GM12878 (cell line): ENCODE data around the gene OOSP3. TPM values are rescaled to one million over a fixed set of nuclear protein-coding genes. Genes with fewer than 3 reads are reported as not detected.

Experiments used
- polyA plus RNA-seq, 11 experiments: library from polyadenylated mRNA; depleted of rRNA in 4 of 11; unstranded in 6 of 11; stranded (reverse) in 5 of 11; fragments of >200 nt; fragmentation: Nextera tagmentation in 4 of 11; fragmentation: Illumina TruSeq in 1 of 11; extraction: Ambion mirVana in 4 of 11; extraction: Trizol in 1 of 11; gene quantifications; 1 replicate in 1 of 11; 2 replicates in 10 of 11; pipeline versions ENCODE4 v1.2.1 to v1.2.3, GENCODE V29; 2011 to 2016; ENCODE audit warnings: inconsistent platforms in 2 of 11, missing spikeins in 2 of 11, low read depth in 1 of 11
- total RNA-seq, 4 experiments: library from RNA; depleted of rRNA in 3 of 4; stranded (reverse); fragments of >200 nt in 3 of 4; fragmentation: Illumina TruSeq in 1 of 4; extraction: Trizol in 1 of 4; gene quantifications; 2 replicates each; pipeline versions ENCODE4 v1.2.1 to v1.2.3, GENCODE V29; 2013 to 2021

OOSP3 gene
- total and polyA plus RNA-seq, 10 of the 15 experiments (the other 5 are each of a cell fraction or from before 2014, with no cell fraction given): 0.07 TPM; not detected in 9

Other genes with a start within 250 kb of the OOSP3 start
Only the 7 nearest of the 12 such genes appear.
- gene STX3, start 123.4 kb upstream of the OOSP3 start, total RNA-seq (2014; rRNA removed): 0.90 and 1.0 TPM in 2 replicates
- 1.3 and 1.7 TPM in 2 replicates for gene STX3, start 123.4 kb upstream of the OOSP3 start, total RNA-seq (2014; rRNA removed; fragmentation: Illumina TruSeq; extraction: Trizol)
- 0.77 and 1.5 TPM in 2 replicates for gene STX3, start 123.4 kb upstream of the OOSP3 start, total RNA-seq (2021)
- 2.5 and 3.3 TPM in 2 replicates for gene STX3, start 123.4 kb upstream of the OOSP3 start, polyA plus RNA-seq (2011; rRNA removed)
- gene STX3, start 123.4 kb upstream of the OOSP3 start, polyA plus RNA-seq (2014; fragmentation: Illumina TruSeq; extraction: Trizol): 1.3 and 1.4 TPM in 2 replicates
- gene STX3, start 123.4 kb upstream of the OOSP3 start, polyA plus RNA-seq (2014; fragmentation: Nextera tagmentation; extraction: Ambion mirVana): under 1 TPM; 0.11 to 0.35 TPM
- 0.93 and 1.8 TPM in 2 replicates for gene STX3, start 123.4 kb upstream of the OOSP3 start, polyA plus RNA-seq (2014; rRNA removed)
- under 1 TPM; 0.83 to 0.87 TPM for gene STX3, start 123.4 kb upstream of the OOSP3 start, polyA plus RNA-seq (2016; fragmentation: Nextera tagmentation; extraction: Ambion mirVana)
- 111 and 117 TPM in 2 replicates for gene MRPL16, start 68.0 kb upstream of the OOSP3 start, total RNA-seq (2014; rRNA removed)
- gene MRPL16, start 68.0 kb upstream of the OOSP3 start, total RNA-seq (2014; rRNA removed; fragmentation: Illumina TruSeq; extraction: Trizol): 80.9 and 88.9 TPM in 2 replicates
- gene MRPL16, start 68.0 kb upstream of the OOSP3 start, total RNA-seq (2021): 91.0 and 96.6 TPM in 2 replicates
- 93.3 and 100 TPM in 2 replicates for gene MRPL16, start 68.0 kb upstream of the OOSP3 start, polyA plus RNA-seq (2011; rRNA removed)
- 111 and 115 TPM in 2 replicates for gene MRPL16, start 68.0 kb upstream of the OOSP3 start, polyA plus RNA-seq (2014; fragmentation: Illumina TruSeq; extraction: Trizol)
- 10 to 100 TPM; 38.2 to 75.0 TPM for gene MRPL16, start 68.0 kb upstream of the OOSP3 start, polyA plus RNA-seq (2014; fragmentation: Nextera tagmentation; extraction: Ambion mirVana)
- gene MRPL16, start 68.0 kb upstream of the OOSP3 start, polyA plus RNA-seq (2014; rRNA removed): 120 and 125 TPM in 2 replicates
- gene MRPL16, start 68.0 kb upstream of the OOSP3 start, polyA plus RNA-seq (2016; fragmentation: Nextera tagmentation; extraction: Ambion mirVana): 100 to 1,000 TPM; 167 TPM
- gene CBLIF, start 33.3 kb upstream of the OOSP3 start, total RNA-seq (2014; rRNA removed): not detected in 2 replicates
- gene CBLIF, start 33.3 kb upstream of the OOSP3 start, total RNA-seq (2014; rRNA removed; fragmentation: Illumina TruSeq; extraction: Trizol): not detected in 2 replicates
- not detected in 2 replicates for gene CBLIF, start 33.3 kb upstream of the OOSP3 start, total RNA-seq (2021)
- gene CBLIF, start 33.3 kb upstream of the OOSP3 start, polyA plus RNA-seq (2011; rRNA removed): not detected in 2 replicates
- gene CBLIF, start 33.3 kb upstream of the OOSP3 start, polyA plus RNA-seq (2014; fragmentation: Illumina TruSeq; extraction: Trizol): not detected in 2 replicates
- gene CBLIF, start 33.3 kb upstream of the OOSP3 start, polyA plus RNA-seq (2014; fragmentation: Nextera tagmentation; extraction: Ambion mirVana): not detected
- gene CBLIF, start 33.3 kb upstream of the OOSP3 start, polyA plus RNA-seq (2014; rRNA removed): not detected in 2 replicates
- gene CBLIF, start 33.3 kb upstream of the OOSP3 start, polyA plus RNA-seq (2016; fragmentation: Nextera tagmentation; extraction: Ambion mirVana): not detected
- gene TCN1, start 12.3 kb upstream of the OOSP3 start, total RNA-seq (2014; rRNA removed): not detected in 2 replicates
- not detected in 2 replicates for gene TCN1, start 12.3 kb upstream of the OOSP3 start, total RNA-seq (2014; rRNA removed; fragmentation: Illumina TruSeq; extraction: Trizol)
- gene TCN1, start 12.3 kb upstream of the OOSP3 start, total RNA-seq (2021): not detected in 2 replicates
- not detected in 2 replicates for gene TCN1, start 12.3 kb upstream of the OOSP3 start, polyA plus RNA-seq (2011; rRNA removed)
- gene TCN1, start 12.3 kb upstream of the OOSP3 start, polyA plus RNA-seq (2014; fragmentation: Illumina TruSeq; extraction: Trizol): not detected in 2 replicates
- not detected for gene TCN1, start 12.3 kb upstream of the OOSP3 start, polyA plus RNA-seq (2014; fragmentation: Nextera tagmentation; extraction: Ambion mirVana)
- not detected in 2 replicates for gene TCN1, start 12.3 kb upstream of the OOSP3 start, polyA plus RNA-seq (2014; rRNA removed)
- not detected for gene TCN1, start 12.3 kb upstream of the OOSP3 start, polyA plus RNA-seq (2016; fragmentation: Nextera tagmentation; extraction: Ambion mirVana)
- gene OOSP1, start 59.6 kb downstream of the OOSP3 start, total RNA-seq (2014; rRNA removed): not detected in 2 replicates
- gene OOSP1, start 59.6 kb downstream of the OOSP3 start, total RNA-seq (2014; rRNA removed; fragmentation: Illumina TruSeq; extraction: Trizol): not detected in 2 replicates
- gene OOSP1, start 59.6 kb downstream of the OOSP3 start, total RNA-seq (2021): not detected in 2 replicates
- not detected in 2 replicates for gene OOSP1, start 59.6 kb downstream of the OOSP3 start, polyA plus RNA-seq (2011; rRNA removed)
- not detected in 2 replicates for gene OOSP1, start 59.6 kb downstream of the OOSP3 start, polyA plus RNA-seq (2014; fragmentation: Illumina TruSeq; extraction: Trizol)
- gene OOSP1, start 59.6 kb downstream of the OOSP3 start, polyA plus RNA-seq (2014; fragmentation: Nextera tagmentation; extraction: Ambion mirVana): not detected
- not detected in 2 replicates for gene OOSP1, start 59.6 kb downstream of the OOSP3 start, polyA plus RNA-seq (2014; rRNA removed)
- not detected for gene OOSP1, start 59.6 kb downstream of the OOSP3 start, polyA plus RNA-seq (2016; fragmentation: Nextera tagmentation; extraction: Ambion mirVana)
- not detected in 2 replicates for gene OOSP4A, start 85.3 kb downstream of the OOSP3 start, total RNA-seq (2014; rRNA removed)
- gene OOSP4A, start 85.3 kb downstream of the OOSP3 start, total RNA-seq (2014; rRNA removed; fragmentation: Illumina TruSeq; extraction: Trizol): not detected in 2 replicates
- not detected in 2 replicates for gene OOSP4A, start 85.3 kb downstream of the OOSP3 start, total RNA-seq (2021)
- not detected in 2 replicates for gene OOSP4A, start 85.3 kb downstream of the OOSP3 start, polyA plus RNA-seq (2011; rRNA removed)
- not detected in 2 replicates for gene OOSP4A, start 85.3 kb downstream of the OOSP3 start, polyA plus RNA-seq (2014; fragmentation: Illumina TruSeq; extraction: Trizol)
- gene OOSP4A, start 85.3 kb downstream of the OOSP3 start, polyA plus RNA-seq (2014; fragmentation: Nextera tagmentation; extraction: Ambion mirVana): not detected
- not detected in 2 replicates for gene OOSP4A, start 85.3 kb downstream of the OOSP3 start, polyA plus RNA-seq (2014; rRNA removed)
- not detected for gene OOSP4A, start 85.3 kb downstream of the OOSP3 start, polyA plus RNA-seq (2016; fragmentation: Nextera tagmentation; extraction: Ambion mirVana)
- not detected in 2 replicates for gene OOSP4B, start 138.4 kb downstream of the OOSP3 start, total RNA-seq (2014; rRNA removed)
- gene OOSP4B, start 138.4 kb downstream of the OOSP3 start, total RNA-seq (2014; rRNA removed; fragmentation: Illumina TruSeq; extraction: Trizol): not detected in 2 replicates
- not detected in 2 replicates for gene OOSP4B, start 138.4 kb downstream of the OOSP3 start, total RNA-seq (2021)
- not detected in 2 replicates for gene OOSP4B, start 138.4 kb downstream of the OOSP3 start, polyA plus RNA-seq (2011; rRNA removed)
- not detected in 2 replicates for gene OOSP4B, start 138.4 kb downstream of the OOSP3 start, polyA plus RNA-seq (2014; fragmentation: Illumina TruSeq; extraction: Trizol)
- not detected for gene OOSP4B, start 138.4 kb downstream of the OOSP3 start, polyA plus RNA-seq (2014; fragmentation: Nextera tagmentation; extraction: Ambion mirVana)
- not detected in 2 replicates for gene OOSP4B, start 138.4 kb downstream of the OOSP3 start, polyA plus RNA-seq (2014; rRNA removed)
- gene OOSP4B, start 138.4 kb downstream of the OOSP3 start, polyA plus RNA-seq (2016; fragmentation: Nextera tagmentation; extraction: Ambion mirVana): not detected